Measurements from ENCODE around the gene DLL3. TPM values are rescaled to one million over a fixed set of nuclear protein-coding genes. Genes with fewer than 3 reads are reported as not detected.
"Not testable (repeated sequence)": the region's sequence is repeated elsewhere in the genome, so short reads cannot be mapped to it uniquely, and the experiment has no call there.

Gene DLL3
- total RNA-seq, 1 donor from 2014 or later: 2.9 TPM

DNA sequence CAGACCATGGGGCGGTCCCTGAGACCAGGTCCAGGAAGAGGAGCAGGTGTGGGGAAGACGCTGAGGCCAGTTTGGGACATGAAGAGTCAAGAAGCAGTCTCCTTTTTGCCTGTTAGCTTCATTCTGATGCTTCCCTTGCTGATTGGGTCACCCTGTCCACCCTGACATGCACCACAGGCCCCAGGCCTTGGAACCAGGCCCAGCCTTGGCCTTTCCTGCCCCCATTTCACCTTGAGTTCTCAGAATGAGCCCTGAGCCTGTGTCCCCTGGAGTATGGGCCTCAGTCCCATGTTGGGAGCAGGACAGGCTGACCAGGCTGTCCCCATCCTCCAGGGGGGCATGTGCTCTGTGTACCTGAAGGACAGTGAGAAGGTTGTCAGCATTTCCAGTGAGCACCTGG is 23.0 kb upstream of the DLL3 start:
- no peak for TF ChIP-seq CTCF (conservative IDR thresholded peaks at IDR 0.05; ENCODE audit: low read depth, low read length)
- DNase-seq (ENCODE audit: low read depth): no peak
- no peak overlapping the region for H3K4me3 ChIP-seq (ENCODE audit: low read depth, low read length)

DNA sequence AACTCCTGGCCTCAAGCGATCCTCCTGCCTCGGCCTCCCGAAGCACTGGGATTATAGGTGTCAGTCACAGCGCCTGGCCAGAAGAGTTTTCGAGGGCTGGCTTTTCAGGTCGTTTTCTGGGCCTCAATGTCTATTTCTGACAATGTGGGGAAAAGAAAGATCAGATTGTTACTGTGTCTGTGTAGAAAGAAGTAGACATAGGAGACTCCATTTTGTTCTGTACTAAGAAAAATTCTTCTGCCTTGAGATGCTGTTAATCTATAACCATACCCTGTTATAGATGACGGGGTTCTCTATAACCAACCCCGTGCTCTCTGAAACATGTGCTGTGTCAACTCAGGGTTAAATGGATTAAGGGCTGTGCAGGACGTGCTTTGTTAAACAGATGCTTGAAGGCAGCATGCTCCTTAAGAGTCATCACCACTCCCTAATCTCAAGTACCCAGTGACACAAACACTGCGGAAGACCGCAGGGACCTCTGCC is 19.4 kb upstream of the DLL3 start:
- not testable (repeated sequence) for DNase-seq (ENCODE audit: low read depth); H3K4me3 ChIP-seq (ENCODE audit: low read depth, low read length)

GRCh38 chr19:39479916-39480315 is 18.8 kb upstream of the DLL3 start:
- DNase-seq (ENCODE audit: low read depth): no peak
- TF ChIP-seq CTCF (conservative IDR thresholded peaks at IDR 0.05; ENCODE audit: low read depth, low read length): no peak
- peak overlapping the region; percentile 75 for H3K4me3 ChIP-seq (ENCODE audit: low read depth, low read length)

DNA sequence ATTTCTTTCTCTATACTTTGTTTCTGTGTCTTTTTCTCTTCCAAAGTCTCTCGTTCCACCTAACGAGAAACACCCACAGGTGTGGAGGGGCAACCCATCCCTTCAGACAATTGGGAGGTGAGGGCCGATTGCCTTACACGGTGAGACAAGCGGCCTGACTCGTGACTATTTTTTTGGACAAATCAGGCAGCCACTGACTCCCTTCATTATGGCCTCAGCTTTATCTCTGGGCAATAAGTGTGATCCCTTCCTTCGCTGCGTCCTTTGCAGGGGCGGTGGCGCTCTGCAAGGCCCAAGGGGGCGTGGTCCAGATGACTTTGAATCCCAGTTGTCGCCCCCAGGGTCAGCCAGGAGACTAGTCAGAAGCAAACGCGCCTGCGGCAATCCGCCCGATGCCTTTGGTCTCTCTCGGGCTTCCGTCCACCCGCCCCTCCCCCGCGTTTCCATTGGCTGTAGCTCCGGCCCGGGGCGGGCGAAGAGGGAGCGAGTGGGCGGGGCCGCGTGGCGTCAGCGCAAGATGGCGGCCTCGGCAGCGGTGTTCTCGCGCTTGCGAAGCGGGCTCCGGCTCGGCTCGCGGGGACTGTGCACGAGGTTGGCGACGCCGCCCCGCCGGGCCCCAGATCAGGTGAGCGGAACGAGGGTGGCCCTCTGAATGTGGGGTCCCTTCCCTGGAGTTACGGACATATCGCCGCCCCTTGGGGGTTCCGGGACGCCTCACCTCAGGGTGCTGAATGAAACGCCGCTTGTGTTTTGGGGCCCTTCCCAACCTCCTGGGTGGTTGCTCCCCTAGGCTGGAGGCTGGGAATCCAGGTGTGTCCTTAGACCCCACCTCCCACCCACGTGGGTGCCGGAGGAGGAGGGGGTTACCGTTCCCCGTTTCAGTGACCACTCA is 18.2 kb upstream of the DLL3 start, which contains the start of gene TIMM50:
TSS of gene TIMM50 (plus strand) at position 502 of the 892 bp plus-strand sequence. CDS start at position 518, 16 bp downstream.
- peak; percentile 30 for DNase-seq (ENCODE audit: low read depth)
- peak within 1 kb of the TSS; percentile 75 for H3K4me3 ChIP-seq (ENCODE audit: low read depth, low read length)
- TF ChIP-seq CTCF (conservative IDR thresholded peaks at IDR 0.05; ENCODE audit: low read depth, low read length): no peak

GRCh38 chr19:39481229-39481545 is 17.6 kb upstream of the DLL3 start:
- TF ChIP-seq CTCF (conservative IDR thresholded peaks at IDR 0.05; ENCODE audit: low read depth, low read length): no peak
- DNase-seq (ENCODE audit: low read depth): no peak
- H3K4me3 ChIP-seq (ENCODE audit: low read depth, low read length): peak overlapping the region; percentile 75

GRCh38 chr19:39481676-39482075 is 17.1 kb upstream of the DLL3 start:
- no peak for TF ChIP-seq CTCF (conservative IDR thresholded peaks at IDR 0.05; ENCODE audit: low read depth, low read length)
- no peak for DNase-seq (ENCODE audit: low read depth)
- peak overlapping the region; percentile 75 for H3K4me3 ChIP-seq (ENCODE audit: low read depth, low read length)

DNA sequence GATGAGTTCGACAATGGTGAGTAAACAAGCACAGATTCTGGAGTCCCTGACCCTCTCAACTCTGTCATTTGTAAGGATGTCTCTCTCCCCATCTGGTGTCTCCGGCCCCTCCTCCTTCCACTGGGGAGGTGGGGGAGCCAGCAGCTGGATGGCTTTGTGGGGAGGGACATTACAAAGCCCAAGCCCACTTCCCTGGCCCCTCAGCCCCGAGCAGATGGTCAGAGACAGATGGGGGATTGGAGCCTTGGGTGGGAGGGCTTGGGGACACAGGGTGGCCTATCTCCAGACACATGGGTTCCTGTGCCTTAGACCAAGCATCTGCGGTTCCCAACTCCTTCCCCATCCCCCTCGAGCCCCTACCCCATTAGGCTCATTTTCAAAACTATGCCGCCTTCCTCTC is 15.6 kb upstream of the DLL3 start:
- no peak for TF ChIP-seq CTCF (conservative IDR thresholded peaks at IDR 0.05; ENCODE audit: low read depth, low read length)
- H3K4me3 ChIP-seq (ENCODE audit: low read depth, low read length): no peak overlapping the region

More for the DNA sequence above, 15.6 kb upstream of the DLL3 start:
- no peak for DNase-seq (ENCODE audit: low read depth)

All from epithelial cell of proximal tubule (primary cell).